Stimulated activated CD4-positive, alpha-beta T cell treated with anti-CD3 and anti-CD28 coated beads, Interleukin-2, amount 100 ng/mL, for 24 hours (primary cell): ENCODE measurements around the gene RTEL1.

Experiments
- DNase-seq, 2 donors: peaks; one replicate each; pipeline ENCODE4 v3.0.0-alpha.2; 2020

The RTEL1 gene

GRCh38 chr20:63741676-63742380, 83.7 kb downstream of the RTEL1 start:
- no peak for DNase-seq

GRCh38 chr20:63742381-63743024, 84.4 kb downstream of the RTEL1 start:
- no peak for DNase-seq

GRCh38 chr20:63743210-63743970, 85.3 kb downstream of the RTEL1 start:
- DNase-seq = no peak

GRCh38 chr20:63744158-63744557, 86.0 kb downstream of the RTEL1 start:
- DNase-seq = no peak

GRCh38 chr20:63744574-63745423, 86.7 kb downstream of the RTEL1 start:
- no peak for DNase-seq

- no peak for DNase-seq
Measured at GRCh38 chr20:63745424-63745805, 87.3 kb downstream of the RTEL1 start.
